WTC11 (cell line): ENCODE results near the gene FHOD3. TPM values are rescaled to one million over a fixed set of nuclear protein-coding genes. Genes with fewer than 3 reads are reported as not detected.

Experiments used
- ATAC-seq: fragments of 200-7000 bp; cut with Tn5 transposase; 2 replicates; pipeline ENCODE4 v1.10.0; 2021; ENCODE audit warnings: mild to moderate bottlenecking, moderate library complexity
- CTCF ChIA-PET: fragments of 300-600 bp; sonication (Branson Sonifier 250); formaldehyde crosslinking; loops from one replicate; lab custom pipeline; 2021; ENCODE audit warnings: antibody characterized with exemption; lab: Charles Lee
- POLR2A ChIA-PET: fragments of 350-600 bp; sonication (Branson Sonifier 250); formaldehyde crosslinking; loops from one replicate; lab custom pipeline; 2021; ENCODE audit warnings: antibody characterized with exemption; lab: Charles Lee
- DNase-seq: peaks from one replicate; pipeline ENCODE4 v3.0.0; 2021; ENCODE audit warnings: low spot score
- H3K27ac Mint-ChIP-seq: 2 replicates; pipeline ENCODE4 v1.8.0; 2021; ENCODE audit warnings: mixed read lengths
- H3K27me3 Mint-ChIP-seq: 2 replicates; pipeline ENCODE4 v1.8.0; 2021; ENCODE audit warnings: low read depth, mild to moderate bottlenecking, moderate library complexity, mixed read lengths
- H3K36me3 Mint-ChIP-seq: 2 replicates; pipeline ENCODE4 v1.8.0; 2021; ENCODE audit warnings: mixed read lengths
- H3K4me1 Mint-ChIP-seq: 2 replicates; pipeline ENCODE4 v1.8.0; 2022; ENCODE audit warnings: mixed read lengths
- H3K4me3 Mint-ChIP-seq: 2 replicates; pipeline ENCODE4 v1.8.0; 2021; ENCODE audit warnings: mild to moderate bottlenecking, moderate library complexity, mixed read lengths
- H3K9me3 Mint-ChIP-seq: 2 replicates; pipeline ENCODE4 v1.8.0; 2021; ENCODE audit warnings: mixed read lengths
- CBFB ChIP-seq: sonication (generic); formaldehyde crosslinking; IDR thresholded peaks from 2 replicates; pipeline ENCODE4 v1.8.1; 2022; ENCODE audit warnings: mild to moderate bottlenecking, low read depth, missing genetic modification reagents
- EMX1 ChIP-seq: fragments of 250-450 bp; sonication (Bioruptor Pico); IDR thresholded peaks from 2 replicates; pipeline ENCODE4 v1.8.0; 2021; ENCODE audit warnings: mild to moderate bottlenecking
- FOXP1 ChIP-seq: sonication (generic); formaldehyde crosslinking; IDR thresholded peaks from 2 replicates; pipeline ENCODE4 v1.8.0; 2022; ENCODE audit warnings: missing genetic modification reagents, mild to moderate bottlenecking, moderate library complexity, borderline replicate concordance
- GTF2I ChIP-seq: fragments of 250-450 bp; sonication (Bioruptor Pico); conservative IDR thresholded peaks from 2 replicates; pipeline ENCODE4 v1.4.0; 2021; ENCODE audit warnings: mild to moderate bottlenecking
- IRF2 ChIP-seq: sonication (generic); formaldehyde crosslinking; IDR thresholded peaks from 2 replicates; pipeline ENCODE4 v1.8.0; 2022; ENCODE audit warnings: low read depth, missing genetic modification reagents, borderline replicate concordance
- NFATC4 ChIP-seq: fragments of 250-450 bp; sonication (Bioruptor Pico); IDR thresholded peaks from 2 replicates; pipeline ENCODE4 v1.9.0; 2021; ENCODE audit warnings: mild to moderate bottlenecking
- NFE2L1 ChIP-seq: sonication (generic); formaldehyde crosslinking; IDR thresholded peaks from 2 replicates; pipeline ENCODE4 v1.8.1; 2023; ENCODE audit warnings: missing genetic modification reagents
- OVOL2 ChIP-seq: fragments of 250-450 bp; sonication (Bioruptor Pico); IDR thresholded peaks from 2 replicates; pipeline ENCODE4 v1.9.0; 2021; ENCODE audit warnings: mild to moderate bottlenecking, borderline replicate concordance
- SOX15 ChIP-seq: fragments of 250-450 bp; sonication (Bioruptor Pico); IDR thresholded peaks from 2 replicates; pipeline ENCODE4 v1.9.0; 2021; ENCODE audit warnings: mild to moderate bottlenecking
- ZNF121 ChIP-seq: sonication (generic); formaldehyde crosslinking; IDR thresholded peaks from 2 replicates; pipeline ENCODE4 v1.8.0; 2023; ENCODE audit warnings: missing genetic modification reagents
- ZNF138 ChIP-seq: sonication (generic); formaldehyde crosslinking; conservative IDR thresholded peaks from 2 replicates; pipeline ENCODE4 v1.8.1; 2022; ENCODE audit warnings: mild to moderate bottlenecking, moderate library complexity, missing genetic modification reagents
- ZNF396 ChIP-seq: fragments of 250-450 bp; sonication (Bioruptor Pico); IDR thresholded peaks from 2 replicates; pipeline ENCODE4 v1.8.0; 2021; ENCODE audit warnings: mild to moderate bottlenecking, moderate library complexity, borderline replicate concordance
- total RNA-seq: library from RNA; stranded (reverse); gene quantifications from 3 replicates; pipeline ENCODE4 v1.2.3, GENCODE V29; 2021
- TF ChIP-seq, protein P1 (sequence below): sonication (generic); formaldehyde crosslinking; IDR thresholded peaks from 2 replicates; pipeline ENCODE4 v1.8.1; 2022; ENCODE audit warnings: mild to moderate bottlenecking, missing genetic modification reagents, moderate library complexity, borderline replicate concordance
- TF ChIP-seq, protein P2 (sequence below): sonication (generic); formaldehyde crosslinking; IDR thresholded peaks from 2 replicates; pipeline ENCODE4 v1.8.0; 2023; ENCODE audit warnings: missing genetic modification reagents, mild to moderate bottlenecking, borderline replicate concordance
- TF ChIP-seq, protein P3 (sequence below): fragments of 250-450 bp; sonication (Bioruptor Pico); IDR thresholded peaks from 2 replicates; pipeline ENCODE4 v1.9.0; 2021; ENCODE audit warnings: mild to moderate bottlenecking, borderline replicate concordance
- TF ChIP-seq, protein P4 (sequence below): sonication (generic); formaldehyde crosslinking; IDR thresholded peaks from 2 replicates; pipeline ENCODE4 v1.8.1; 2023; ENCODE audit warnings: mild to moderate bottlenecking, moderate library complexity, missing genetic modification reagents
- TF ChIP-seq, protein P5 (sequence below): sonication (generic); formaldehyde crosslinking; IDR thresholded peaks from 2 replicates; pipeline ENCODE4 v1.8.1; 2022; ENCODE audit warnings: low read depth, mild to moderate bottlenecking, moderate library complexity, missing genetic modification reagents, borderline replicate concordance
- TF ChIP-seq, protein P6 (sequence below): fragments of 250-450 bp; sonication (Bioruptor Pico); conservative IDR thresholded peaks from 2 replicates; pipeline ENCODE4 v1.9.0; 2021; ENCODE audit warnings: mild to moderate bottlenecking
- TF ChIP-seq, protein P7 (sequence below): sonication (generic); formaldehyde crosslinking; IDR thresholded peaks from 2 replicates; pipeline ENCODE4 v1.8.0; 2022; ENCODE audit warnings: mild to moderate bottlenecking, missing genetic modification reagents

FHOD3 gene
- total RNA-seq, 1 experiment from 2014 or later, result 3.8 TPM

DNA sequence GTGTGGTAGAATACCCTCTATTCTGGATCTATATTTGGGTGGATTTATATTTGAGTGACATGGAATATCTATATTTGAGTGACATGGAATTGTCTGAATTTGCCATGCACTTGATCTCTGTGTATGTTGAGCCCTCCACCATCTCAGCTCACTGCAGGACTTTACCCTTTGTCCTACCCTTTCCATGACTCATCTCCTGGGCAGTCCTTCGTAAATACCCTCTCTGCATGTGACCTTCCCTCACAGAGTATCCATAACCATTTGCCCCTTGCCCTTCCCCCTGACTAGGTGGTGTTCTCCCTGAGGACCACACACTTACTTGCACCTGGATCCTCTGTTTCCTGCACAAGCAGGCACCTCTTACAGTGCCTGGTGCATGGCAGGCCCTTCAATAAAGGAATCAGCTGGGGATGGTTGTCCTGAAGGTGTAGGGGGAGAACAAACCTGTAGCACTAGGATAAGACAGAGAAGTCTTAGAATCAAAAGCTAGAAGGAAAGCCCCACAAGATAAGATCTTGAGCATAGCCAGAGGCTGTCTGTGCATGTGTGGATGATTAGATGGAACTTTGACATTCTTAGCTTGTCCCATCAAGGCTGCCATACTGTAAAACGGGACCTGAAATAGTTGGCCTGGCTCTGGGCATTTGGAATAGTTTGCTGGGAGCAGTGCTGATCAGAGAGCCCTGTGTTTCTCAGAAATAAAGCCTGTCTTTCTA is 230.4 kb downstream of the FHOD3 start (continued):
- TF ChIP-seq ZNF138, result no peak
- no peak for TF ChIP-seq CBFB (CRISPR knock-in tag)
- TF ChIP-seq OVOL2 (CRISPR knock-in tag), result no peak
- no peak for TF ChIP-seq SOX15
- TF ChIP-seq ZNF396, result no peak

DNA sequence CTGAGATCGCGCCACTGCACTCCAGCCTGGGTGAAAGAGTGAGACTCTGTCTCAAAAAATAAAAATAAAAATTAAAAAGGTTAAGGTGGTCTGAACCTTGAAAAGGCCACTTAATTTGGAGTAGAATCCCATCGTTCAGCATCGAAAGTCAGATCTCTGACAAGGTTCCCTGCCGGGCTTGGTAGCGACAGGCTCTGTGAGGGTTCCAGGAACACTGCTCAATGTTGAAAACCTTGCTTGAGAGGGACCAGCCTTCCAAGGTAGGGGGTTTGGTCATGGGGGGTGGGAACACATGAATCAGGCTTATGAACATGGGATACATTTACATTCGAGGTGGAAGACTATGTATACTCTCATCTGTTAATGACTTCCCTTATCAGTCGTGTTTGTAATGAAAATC is 232.2 kb downstream of the FHOD3 start:
- Mint-ChIP-seq H3K4me1 (peaks cover 15% of the 10 kb centered on the region), H3K9me3 (no peaks in the 10 kb centered on the region; the same call in 1 of the 2 replicates), H3K4me3 (no peak overlapping the region), H3K27ac (no peak overlapping the region), H3K36me3 (no peaks in the 10 kb centered on the region), H3K27me3 (no peaks in the 10 kb centered on the region)
- POLR2A ChIA-PET, result no interaction called here
- no peak for ATAC-seq
- no peak for DNase-seq
- CTCF ChIA-PET, result no interaction called here
- TF ChIP-seq, protein P1, sequence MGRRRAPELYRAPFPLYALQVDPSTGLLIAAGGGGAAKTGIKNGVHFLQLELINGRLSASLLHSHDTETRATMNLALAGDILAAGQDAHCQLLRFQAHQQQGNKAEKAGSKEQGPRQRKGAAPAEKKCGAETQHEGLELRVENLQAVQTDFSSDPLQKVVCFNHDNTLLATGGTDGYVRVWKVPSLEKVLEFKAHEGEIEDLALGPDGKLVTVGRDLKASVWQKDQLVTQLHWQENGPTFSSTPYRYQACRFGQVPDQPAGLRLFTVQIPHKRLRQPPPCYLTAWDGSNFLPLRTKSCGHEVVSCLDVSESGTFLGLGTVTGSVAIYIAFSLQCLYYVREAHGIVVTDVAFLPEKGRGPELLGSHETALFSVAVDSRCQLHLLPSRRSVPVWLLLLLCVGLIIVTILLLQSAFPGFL (CRISPR knock-in tag), result no peak
- no peak for TF ChIP-seq NFATC4 (CRISPR knock-in tag)
- TF ChIP-seq EMX1 (CRISPR knock-in tag), result no peak
- no peak for TF ChIP-seq FOXP1 (CRISPR knock-in tag)
- TF ChIP-seq, protein P2, sequence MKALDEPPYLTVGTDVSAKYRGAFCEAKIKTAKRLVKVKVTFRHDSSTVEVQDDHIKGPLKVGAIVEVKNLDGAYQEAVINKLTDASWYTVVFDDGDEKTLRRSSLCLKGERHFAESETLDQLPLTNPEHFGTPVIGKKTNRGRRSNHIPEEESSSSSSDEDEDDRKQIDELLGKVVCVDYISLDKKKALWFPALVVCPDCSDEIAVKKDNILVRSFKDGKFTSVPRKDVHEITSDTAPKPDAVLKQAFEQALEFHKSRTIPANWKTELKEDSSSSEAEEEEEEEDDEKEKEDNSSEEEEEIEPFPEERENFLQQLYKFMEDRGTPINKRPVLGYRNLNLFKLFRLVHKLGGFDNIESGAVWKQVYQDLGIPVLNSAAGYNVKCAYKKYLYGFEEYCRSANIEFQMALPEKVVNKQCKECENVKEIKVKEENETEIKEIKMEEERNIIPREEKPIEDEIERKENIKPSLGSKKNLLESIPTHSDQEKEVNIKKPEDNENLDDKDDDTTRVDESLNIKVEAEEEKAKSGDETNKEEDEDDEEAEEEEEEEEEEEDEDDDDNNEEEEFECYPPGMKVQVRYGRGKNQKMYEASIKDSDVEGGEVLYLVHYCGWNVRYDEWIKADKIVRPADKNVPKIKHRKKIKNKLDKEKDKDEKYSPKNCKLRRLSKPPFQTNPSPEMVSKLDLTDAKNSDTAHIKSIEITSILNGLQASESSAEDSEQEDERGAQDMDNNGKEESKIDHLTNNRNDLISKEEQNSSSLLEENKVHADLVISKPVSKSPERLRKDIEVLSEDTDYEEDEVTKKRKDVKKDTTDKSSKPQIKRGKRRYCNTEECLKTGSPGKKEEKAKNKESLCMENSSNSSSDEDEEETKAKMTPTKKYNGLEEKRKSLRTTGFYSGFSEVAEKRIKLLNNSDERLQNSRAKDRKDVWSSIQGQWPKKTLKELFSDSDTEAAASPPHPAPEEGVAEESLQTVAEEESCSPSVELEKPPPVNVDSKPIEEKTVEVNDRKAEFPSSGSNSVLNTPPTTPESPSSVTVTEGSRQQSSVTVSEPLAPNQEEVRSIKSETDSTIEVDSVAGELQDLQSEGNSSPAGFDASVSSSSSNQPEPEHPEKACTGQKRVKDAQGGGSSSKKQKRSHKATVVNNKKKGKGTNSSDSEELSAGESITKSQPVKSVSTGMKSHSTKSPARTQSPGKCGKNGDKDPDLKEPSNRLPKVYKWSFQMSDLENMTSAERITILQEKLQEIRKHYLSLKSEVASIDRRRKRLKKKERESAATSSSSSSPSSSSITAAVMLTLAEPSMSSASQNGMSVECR (CRISPR knock-in tag), result no peak
- no peak for TF ChIP-seq NFE2L1 (CRISPR knock-in tag)
- TF ChIP-seq GTF2I, result no peak
- TF ChIP-seq, protein P3, sequence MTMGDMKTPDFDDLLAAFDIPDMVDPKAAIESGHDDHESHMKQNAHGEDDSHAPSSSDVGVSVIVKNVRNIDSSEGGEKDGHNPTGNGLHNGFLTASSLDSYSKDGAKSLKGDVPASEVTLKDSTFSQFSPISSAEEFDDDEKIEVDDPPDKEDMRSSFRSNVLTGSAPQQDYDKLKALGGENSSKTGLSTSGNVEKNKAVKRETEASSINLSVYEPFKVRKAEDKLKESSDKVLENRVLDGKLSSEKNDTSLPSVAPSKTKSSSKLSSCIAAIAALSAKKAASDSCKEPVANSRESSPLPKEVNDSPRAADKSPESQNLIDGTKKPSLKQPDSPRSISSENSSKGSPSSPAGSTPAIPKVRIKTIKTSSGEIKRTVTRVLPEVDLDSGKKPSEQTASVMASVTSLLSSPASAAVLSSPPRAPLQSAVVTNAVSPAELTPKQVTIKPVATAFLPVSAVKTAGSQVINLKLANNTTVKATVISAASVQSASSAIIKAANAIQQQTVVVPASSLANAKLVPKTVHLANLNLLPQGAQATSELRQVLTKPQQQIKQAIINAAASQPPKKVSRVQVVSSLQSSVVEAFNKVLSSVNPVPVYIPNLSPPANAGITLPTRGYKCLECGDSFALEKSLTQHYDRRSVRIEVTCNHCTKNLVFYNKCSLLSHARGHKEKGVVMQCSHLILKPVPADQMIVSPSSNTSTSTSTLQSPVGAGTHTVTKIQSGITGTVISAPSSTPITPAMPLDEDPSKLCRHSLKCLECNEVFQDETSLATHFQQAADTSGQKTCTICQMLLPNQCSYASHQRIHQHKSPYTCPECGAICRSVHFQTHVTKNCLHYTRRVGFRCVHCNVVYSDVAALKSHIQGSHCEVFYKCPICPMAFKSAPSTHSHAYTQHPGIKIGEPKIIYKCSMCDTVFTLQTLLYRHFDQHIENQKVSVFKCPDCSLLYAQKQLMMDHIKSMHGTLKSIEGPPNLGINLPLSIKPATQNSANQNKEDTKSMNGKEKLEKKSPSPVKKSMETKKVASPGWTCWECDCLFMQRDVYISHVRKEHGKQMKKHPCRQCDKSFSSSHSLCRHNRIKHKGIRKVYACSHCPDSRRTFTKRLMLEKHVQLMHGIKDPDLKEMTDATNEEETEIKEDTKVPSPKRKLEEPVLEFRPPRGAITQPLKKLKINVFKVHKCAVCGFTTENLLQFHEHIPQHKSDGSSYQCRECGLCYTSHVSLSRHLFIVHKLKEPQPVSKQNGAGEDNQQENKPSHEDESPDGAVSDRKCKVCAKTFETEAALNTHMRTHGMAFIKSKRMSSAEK, result no peak
- TF ChIP-seq, protein P4, sequence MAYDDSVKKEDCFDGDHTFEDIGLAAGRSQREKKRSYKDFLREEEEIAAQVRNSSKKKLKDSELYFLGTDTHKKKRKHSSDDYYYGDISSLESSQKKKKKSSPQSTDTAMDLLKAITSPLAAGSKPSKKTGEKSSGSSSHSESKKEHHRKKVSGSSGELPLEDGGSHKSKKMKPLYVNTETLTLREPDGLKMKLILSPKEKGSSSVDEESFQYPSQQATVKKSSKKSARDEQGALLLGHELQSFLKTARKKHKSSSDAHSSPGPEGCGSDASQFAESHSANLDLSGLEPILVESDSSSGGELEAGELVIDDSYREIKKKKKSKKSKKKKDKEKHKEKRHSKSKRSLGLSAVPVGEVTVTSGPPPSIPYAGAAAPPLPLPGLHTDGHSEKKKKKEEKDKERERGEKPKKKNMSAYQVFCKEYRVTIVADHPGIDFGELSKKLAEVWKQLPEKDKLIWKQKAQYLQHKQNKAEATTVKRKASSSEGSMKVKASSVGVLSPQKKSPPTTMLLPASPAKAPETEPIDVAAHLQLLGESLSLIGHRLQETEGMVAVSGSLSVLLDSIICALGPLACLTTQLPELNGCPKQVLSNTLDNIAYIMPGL (CRISPR knock-in tag), result no peak
- no peak for TF ChIP-seq IRF2
- TF ChIP-seq, protein P5, sequence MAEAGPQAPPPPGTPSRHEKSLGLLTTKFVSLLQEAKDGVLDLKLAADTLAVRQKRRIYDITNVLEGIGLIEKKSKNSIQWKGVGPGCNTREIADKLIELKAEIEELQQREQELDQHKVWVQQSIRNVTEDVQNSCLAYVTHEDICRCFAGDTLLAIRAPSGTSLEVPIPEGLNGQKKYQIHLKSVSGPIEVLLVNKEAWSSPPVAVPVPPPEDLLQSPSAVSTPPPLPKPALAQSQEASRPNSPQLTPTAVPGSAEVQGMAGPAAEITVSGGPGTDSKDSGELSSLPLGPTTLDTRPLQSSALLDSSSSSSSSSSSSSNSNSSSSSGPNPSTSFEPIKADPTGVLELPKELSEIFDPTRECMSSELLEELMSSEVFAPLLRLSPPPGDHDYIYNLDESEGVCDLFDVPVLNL, result no peak
- TF ChIP-seq, protein P6, sequence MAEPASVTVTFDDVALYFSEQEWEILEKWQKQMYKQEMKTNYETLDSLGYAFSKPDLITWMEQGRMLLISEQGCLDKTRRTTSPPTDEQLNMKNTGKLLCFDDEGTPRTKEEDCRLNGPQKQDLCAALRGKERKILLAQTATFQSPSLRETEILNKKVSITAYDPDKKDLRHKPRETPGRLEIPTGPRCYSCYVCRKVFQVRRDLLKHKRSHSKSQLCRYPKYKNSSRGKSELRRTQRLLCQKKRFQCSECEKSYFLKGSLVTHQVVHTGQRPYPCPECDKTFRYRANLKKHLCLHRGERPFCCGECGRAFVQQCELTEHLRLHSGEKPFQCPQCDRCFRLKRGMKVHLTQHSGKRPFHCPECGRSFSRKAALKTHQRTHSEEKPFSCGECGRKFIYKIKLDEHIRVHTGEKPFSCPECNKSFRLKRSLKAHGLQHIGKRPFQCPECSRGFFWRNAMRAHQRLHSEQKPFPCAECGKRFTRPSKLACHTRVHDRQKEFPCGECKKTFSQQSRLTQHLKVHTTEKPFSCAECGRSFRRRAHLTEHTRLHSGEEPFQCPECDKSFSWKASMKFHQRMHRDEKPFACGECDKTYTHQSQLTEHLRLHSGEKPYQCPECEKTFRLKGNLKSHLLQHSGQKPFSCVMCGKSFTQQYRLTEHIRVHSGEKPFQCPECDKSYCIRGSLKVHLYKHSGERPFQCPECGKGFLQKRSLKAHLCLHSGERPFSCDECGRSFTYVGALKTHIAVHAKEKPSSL, result no peak
- TF ChIP-seq, protein P7, sequence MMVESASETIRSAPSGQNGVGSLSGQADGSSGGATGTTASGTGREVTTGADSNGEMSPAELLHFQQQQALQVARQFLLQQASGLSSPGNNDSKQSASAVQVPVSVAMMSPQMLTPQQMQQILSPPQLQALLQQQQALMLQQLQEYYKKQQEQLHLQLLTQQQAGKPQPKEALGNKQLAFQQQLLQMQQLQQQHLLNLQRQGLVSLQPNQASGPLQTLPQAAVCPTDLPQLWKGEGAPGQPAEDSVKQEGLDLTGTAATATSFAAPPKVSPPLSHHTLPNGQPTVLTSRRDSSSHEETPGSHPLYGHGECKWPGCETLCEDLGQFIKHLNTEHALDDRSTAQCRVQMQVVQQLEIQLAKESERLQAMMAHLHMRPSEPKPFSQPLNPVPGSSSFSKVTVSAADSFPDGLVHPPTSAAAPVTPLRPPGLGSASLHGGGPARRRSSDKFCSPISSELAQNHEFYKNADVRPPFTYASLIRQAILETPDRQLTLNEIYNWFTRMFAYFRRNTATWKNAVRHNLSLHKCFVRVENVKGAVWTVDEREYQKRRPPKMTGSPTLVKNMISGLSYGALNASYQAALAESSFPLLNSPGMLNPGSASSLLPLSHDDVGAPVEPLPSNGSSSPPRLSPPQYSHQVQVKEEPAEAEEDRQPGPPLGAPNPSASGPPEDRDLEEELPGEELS (CRISPR knock-in tag), result no peak
- TF ChIP-seq ZNF121 (CRISPR knock-in tag), result no peak
